ENCODE results near the gene PDK2.

Gene PDK2

DNA sequence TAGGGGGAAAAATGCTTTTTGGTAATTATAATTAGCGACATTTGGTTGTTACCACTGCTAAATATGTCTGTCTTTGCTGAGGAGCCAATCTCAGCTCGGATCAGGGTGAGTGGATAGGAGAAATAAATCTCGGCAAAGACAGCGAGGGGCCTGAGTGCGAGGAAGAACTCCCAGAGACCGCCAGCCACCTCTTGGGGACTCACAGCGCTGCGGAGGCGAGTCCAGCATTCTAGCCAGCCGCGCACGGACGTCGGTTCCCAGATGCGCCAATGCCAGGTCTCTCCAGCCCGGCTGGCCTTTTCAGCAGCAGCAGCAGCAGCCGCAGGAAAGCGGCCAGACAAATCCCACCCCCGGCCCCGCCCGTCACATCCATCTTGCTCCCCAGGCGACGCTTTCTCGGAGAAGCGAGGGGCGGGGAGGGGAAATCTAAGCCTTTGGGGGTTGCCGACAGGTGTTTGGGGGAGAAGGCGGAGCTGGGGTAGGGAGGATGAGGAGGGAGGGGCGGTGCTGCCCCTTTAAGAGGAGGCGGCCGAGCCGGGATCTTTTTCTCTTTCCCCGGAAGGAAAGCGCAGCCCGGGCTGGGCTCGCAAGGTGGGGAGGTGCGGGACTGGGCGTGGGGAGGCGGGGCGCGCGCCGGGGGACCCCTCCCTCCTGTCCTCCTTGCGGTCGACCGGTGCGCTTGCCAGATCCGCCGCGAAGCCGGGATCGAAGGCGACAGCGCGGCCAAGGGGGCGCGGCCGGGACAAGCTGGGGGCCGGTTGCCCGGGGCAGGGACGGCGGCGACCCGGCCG is 39.5 kb upstream of the PDK2 start, which contains the start of gene ITGA3:
ITGA3 (plus strand) TSS at position 685 of the 791 bp plus-strand sequence. CDS start 330 bp downstream, outside the sequence.
- Histone ChIP-seq H3K36me3 (ENCODE audit: low read length) (no peaks in the 10 kb centered on the region), H3K9me3 (ENCODE audit: insufficient read depth, low read length) (no peaks in the 10 kb centered on the region), H3K4me2 (ENCODE audit: low read depth, low read length, poor library complexity, severe bottlenecking) (peak within 1 kb of the TSS; percentile 76), H3K79me2 (ENCODE audit: insufficient read depth, low read length) (no peaks in the 10 kb centered on the region), H3K27me3 (ENCODE audit: low read length) (no peaks in the 10 kb centered on the region), H3F3A (ENCODE audit: insufficient read depth) (no peaks in the 10 kb centered on the region), H3K27ac (ENCODE audit: low read depth, low read length) (no peak within 1 kb of the TSS), H4K20me1 (ENCODE audit: low read depth, low read length) (no peaks in the 10 kb centered on the region), H3K9ac (ENCODE audit: low read length) (peak within 1 kb of the TSS; percentile 55), H2AFZ (ENCODE audit: low read depth, low read length, severe bottlenecking) (peak within 1 kb of the TSS; percentile 89), H3K4me3 (ENCODE audit: insufficient read depth, low read length, poor library complexity, severe bottlenecking) (peak within 1 kb of the TSS; percentile 62), H3K9me2 (replicated peaks; ENCODE audit: insufficient read depth, low read length) (no peaks in the 10 kb centered on the region)
- TF ChIP-seq EZH2phosphoT487 (conservative IDR thresholded peaks at IDR 0.05; ENCODE audit: low read length) (no peak), CTCF (IDR thresholded peaks at IDR 0.05; ENCODE audit: insufficient read depth, low read length, poor library complexity, severe bottlenecking) (no peak)

DNA sequence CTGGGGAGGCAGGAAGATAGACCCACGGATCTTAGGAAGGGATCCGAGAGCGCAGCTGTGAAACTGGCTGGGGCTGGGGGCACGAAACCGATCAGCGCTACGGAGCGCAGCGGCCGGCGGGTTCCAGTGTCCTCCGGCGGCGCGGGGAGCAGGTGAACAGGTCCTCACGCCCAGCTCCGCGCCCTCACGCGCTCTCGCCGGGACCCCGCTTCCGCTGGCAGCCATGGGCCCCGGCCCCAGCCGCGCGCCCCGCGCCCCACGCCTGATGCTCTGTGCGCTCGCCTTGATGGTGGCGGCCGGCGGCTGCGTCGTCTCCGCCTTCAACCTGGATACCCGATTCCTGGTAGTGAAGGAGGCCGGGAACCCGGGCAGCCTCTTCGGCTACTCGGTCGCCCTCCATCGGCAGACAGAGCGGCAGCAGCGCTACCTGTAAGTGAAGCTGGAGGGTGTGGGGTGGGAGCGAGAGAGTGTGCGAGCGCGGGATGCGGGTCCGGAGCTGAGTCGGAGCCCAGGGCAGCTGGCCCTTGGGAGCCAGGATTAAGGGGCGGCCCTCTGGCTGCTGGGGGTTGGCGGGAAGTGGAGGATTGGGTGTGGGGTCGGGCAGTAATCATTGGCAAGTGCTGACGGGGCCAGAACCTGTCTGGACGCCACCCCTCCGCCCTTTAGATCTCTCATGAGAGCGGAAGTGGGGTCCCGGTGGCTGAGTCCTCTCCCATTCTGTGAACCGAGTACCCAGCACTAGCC is 38.8 kb upstream of the PDK2 start:
- no peaks in the 10 kb centered on the region for H3F3A ChIP-seq (ENCODE audit: insufficient read depth)
- H3K27ac ChIP-seq (ENCODE audit: low read depth, low read length), result no peak overlapping the region
- peak overlapping the region; percentile 89 for H2AFZ ChIP-seq (ENCODE audit: low read depth, low read length, severe bottlenecking)
- no peaks in the 10 kb centered on the region for H3K27me3 ChIP-seq (ENCODE audit: low read length)
- H3K9me3 ChIP-seq (ENCODE audit: insufficient read depth, low read length), result no peaks in the 10 kb centered on the region
- TF ChIP-seq CTCF (IDR thresholded peaks at IDR 0.05; ENCODE audit: insufficient read depth, low read length, poor library complexity, severe bottlenecking) (peak; percentile 39), EZH2phosphoT487 (conservative IDR thresholded peaks at IDR 0.05; ENCODE audit: low read length) (no peak)
- H3K79me2 ChIP-seq (ENCODE audit: insufficient read depth, low read length), result no peaks in the 10 kb centered on the region
- H3K9ac ChIP-seq (ENCODE audit: low read length), result peak overlapping the region; percentile 55
- no peaks in the 10 kb centered on the region for H3K36me3 ChIP-seq (ENCODE audit: low read length)
- no peaks in the 10 kb centered on the region for H3K9me2 ChIP-seq (replicated peaks; ENCODE audit: insufficient read depth, low read length)
- H3K4me3 ChIP-seq (ENCODE audit: insufficient read depth, low read length, poor library complexity, severe bottlenecking), result peak overlapping the region; percentile 62
- H3K4me2 ChIP-seq (ENCODE audit: low read depth, low read length, poor library complexity, severe bottlenecking), result peak overlapping the region; percentile 76
- H4K20me1 ChIP-seq (ENCODE audit: low read depth, low read length), result no peaks in the 10 kb centered on the region

GRCh38 chr17:50056961-50057330 is 38.2 kb upstream of the PDK2 start:
- peak overlapping the region; percentile 55 for H3K9ac ChIP-seq (ENCODE audit: low read length)
- H2AFZ ChIP-seq (ENCODE audit: low read depth, low read length, severe bottlenecking), result peak overlapping the region; percentile 89
- peak overlapping the region; percentile 76 for H3K4me2 ChIP-seq (ENCODE audit: low read depth, low read length, poor library complexity, severe bottlenecking)
- no peaks in the 10 kb centered on the region for H3K36me3 ChIP-seq (ENCODE audit: low read length)
- no peaks in the 10 kb centered on the region for H3K9me3 ChIP-seq (ENCODE audit: insufficient read depth, low read length)
- H3K4me3 ChIP-seq (ENCODE audit: insufficient read depth, low read length, poor library complexity, severe bottlenecking), result peak overlapping the region; percentile 62
- no peaks in the 10 kb centered on the region for H3K27me3 ChIP-seq (ENCODE audit: low read length)
- H4K20me1 ChIP-seq (ENCODE audit: low read depth, low read length), result no peaks in the 10 kb centered on the region
- no peak overlapping the region for H3K27ac ChIP-seq (ENCODE audit: low read depth, low read length)
- no peak for TF ChIP-seq EZH2phosphoT487 (conservative IDR thresholded peaks at IDR 0.05; ENCODE audit: low read length)
- TF ChIP-seq CTCF (IDR thresholded peaks at IDR 0.05; ENCODE audit: insufficient read depth, low read length, poor library complexity, severe bottlenecking), result no peak
- no peaks in the 10 kb centered on the region for H3K79me2 ChIP-seq (ENCODE audit: insufficient read depth, low read length)
- H3F3A ChIP-seq (ENCODE audit: insufficient read depth), result no peaks in the 10 kb centered on the region
- no peaks in the 10 kb centered on the region for H3K9me2 ChIP-seq (replicated peaks; ENCODE audit: insufficient read depth, low read length)
